ENCODE data around the gene ARHGAP42.

DNA sequence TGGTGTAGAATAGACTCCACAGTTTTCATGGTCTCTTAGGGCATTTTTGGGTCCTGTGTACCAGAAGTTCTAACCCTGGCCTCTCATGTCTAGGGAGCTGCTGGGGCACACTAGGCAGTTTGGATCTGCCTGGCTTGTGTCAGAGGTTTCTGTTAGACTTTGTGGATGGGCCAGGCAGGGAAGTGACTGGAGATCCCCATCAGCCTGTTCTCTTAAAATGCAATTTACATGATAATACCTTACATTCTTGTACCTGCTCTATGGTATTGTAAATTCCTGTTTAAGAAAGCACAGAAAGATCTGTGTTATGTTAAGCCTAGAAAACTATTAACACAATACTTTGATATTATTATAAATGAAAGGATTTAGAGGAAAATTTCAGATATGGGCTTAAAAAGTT is 104.0 kb downstream of the ARHGAP42 start:
- TF ChIP-seq, protein P1, sequence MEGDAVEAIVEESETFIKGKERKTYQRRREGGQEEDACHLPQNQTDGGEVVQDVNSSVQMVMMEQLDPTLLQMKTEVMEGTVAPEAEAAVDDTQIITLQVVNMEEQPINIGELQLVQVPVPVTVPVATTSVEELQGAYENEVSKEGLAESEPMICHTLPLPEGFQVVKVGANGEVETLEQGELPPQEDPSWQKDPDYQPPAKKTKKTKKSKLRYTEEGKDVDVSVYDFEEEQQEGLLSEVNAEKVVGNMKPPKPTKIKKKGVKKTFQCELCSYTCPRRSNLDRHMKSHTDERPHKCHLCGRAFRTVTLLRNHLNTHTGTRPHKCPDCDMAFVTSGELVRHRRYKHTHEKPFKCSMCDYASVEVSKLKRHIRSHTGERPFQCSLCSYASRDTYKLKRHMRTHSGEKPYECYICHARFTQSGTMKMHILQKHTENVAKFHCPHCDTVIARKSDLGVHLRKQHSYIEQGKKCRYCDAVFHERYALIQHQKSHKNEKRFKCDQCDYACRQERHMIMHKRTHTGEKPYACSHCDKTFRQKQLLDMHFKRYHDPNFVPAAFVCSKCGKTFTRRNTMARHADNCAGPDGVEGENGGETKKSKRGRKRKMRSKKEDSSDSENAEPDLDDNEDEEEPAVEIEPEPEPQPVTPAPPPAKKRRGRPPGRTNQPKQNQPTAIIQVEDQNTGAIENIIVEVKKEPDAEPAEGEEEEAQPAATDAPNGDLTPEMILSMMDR (IDR thresholded peaks at IDR 0.05; ENCODE audit: borderline replicate concordance, extremely low read depth, low read length, poor library complexity, severe bottlenecking): no peak
- TF ChIP-seq EZH2 (IDR thresholded peaks at IDR 0.05; ENCODE audit: borderline replicate concordance, low read depth, low read length, severe bottlenecking): no peak

Data from DND-41 (cell line).